K562 (cell line): Measurements from ENCODE around the gene FBN1. TPM values are rescaled to one million over a fixed set of nuclear protein-coding genes. Genes with fewer than 3 reads are reported as not detected.

Source experiments
- BCOR ChIP-seq: fragments of 450-650 bp; IDR thresholded peaks from 2 replicates; pipeline ENCODE4 v1.6.1; 2016
- GTF2F1 ChIP-seq: IDR thresholded peaks from 2 replicates; pipeline ENCODE4 v1.6.1; 2011; ENCODE audit warnings: low read depth, low read length, improper control_type of control experiment
- IRF2 ChIP-seq: sonication (generic); formaldehyde crosslinking; IDR thresholded peaks from 2 replicates; pipeline ENCODE4 v1.8.1; 2022; ENCODE audit warnings: mild to moderate bottlenecking, missing genetic modification reagents
- MCM7 ChIP-seq, 2 experiments: fragments of 450-650 bp; IDR thresholded peaks; 2 replicates each; pipeline ENCODE4 v1.6.1; 2016 to 2018
- NCOA4 ChIP-seq: fragments of 450-650 bp; IDR thresholded peaks from 2 replicates; pipeline ENCODE4 v1.6.1; 2018; ENCODE audit warnings: mild to moderate bottlenecking; ENCODE audit not compliant: partially characterized antibody
- NEUROD1 ChIP-seq: fragments of 150-350 bp; IDR thresholded peaks from 2 replicates; pipeline ENCODE4 v1.6.1; 2014; ENCODE audit warnings: borderline replicate concordance, low read length, low read depth; ENCODE audit not compliant: partially characterized antibody
- PHF8 ChIP-seq: fragments of 200-600 bp; sonication (generic); IDR thresholded peaks from 2 replicates; pipeline ENCODE4 v1.6.1; 2012; ENCODE audit warnings: mixed run types, mild to moderate bottlenecking, inconsistent platforms, low read length, moderate library complexity, borderline replicate concordance
- RAD51 ChIP-seq: fragments of 450-650 bp; IDR thresholded peaks from 2 replicates; pipeline ENCODE4 v1.7.1; 2016; ENCODE audit warnings: low read depth, mild to moderate bottlenecking, borderline replicate concordance
- RBM17 ChIP-seq: fragments of 200-400 bp; formaldehyde crosslinking; IDR thresholded peaks from 2 replicates; pipeline ENCODE4 v1.6.1; 2017; ENCODE audit warnings: low read depth, mild to moderate bottlenecking, low read length, borderline replicate concordance
- RNF2 ChIP-seq: sonication (generic); IDR thresholded peaks from 2 replicates; pipeline ENCODE4 v1.6.1; 2016
- XRCC3 ChIP-seq: fragments of 450-650 bp; IDR thresholded peaks from 2 replicates; pipeline ENCODE4 v1.6.1; 2017; ENCODE audit warnings: mild to moderate bottlenecking, moderate library complexity
- ZKSCAN3 ChIP-seq: fragments of 250-450 bp; sonication (Bioruptor Pico); IDR thresholded peaks from 2 replicates; pipeline ENCODE4 v1.4.0; 2020
- ZNF12 ChIP-seq: sonication (generic); formaldehyde crosslinking; IDR thresholded peaks from 2 replicates; pipeline ENCODE4 v1.4.0; 2020; ENCODE audit warnings: mild to moderate bottlenecking, missing genetic modification reagents
- ZNF436 ChIP-seq: fragments of 250-450, 450-650 bp; sonication (Bioruptor Pico); formaldehyde crosslinking; IDR thresholded peaks from 2 replicates; pipeline ENCODE4 v1.7.0; 2020; ENCODE audit warnings: mild to moderate bottlenecking
- ZNF707 ChIP-seq: fragments of 250-450 bp; sonication (Bioruptor Pico); conservative IDR thresholded peaks from 2 replicates; pipeline ENCODE4 v1.8.0; 2022; ENCODE audit warnings: inconsistent platforms, mild to moderate bottlenecking, moderate library complexity
- ZSCAN32 ChIP-seq: fragments of 450-650 bp; formaldehyde crosslinking; IDR thresholded peaks from 2 replicates; pipeline ENCODE4 v1.4.0; 2020; ENCODE audit warnings: mild to moderate bottlenecking, moderate library complexity
- polyA plus RNA-seq, 8 experiments: library from polyadenylated mRNA; depleted of rRNA in 4 of 8; stranded (reverse) in 5 of 8; unstranded in 3 of 8; fragments of >200 nt; fragmentation: Nextera tagmentation in 2 of 8; fragmentation: Illumina TruSeq in 1 of 8; extraction: Ambion mirVana in 2 of 8; extraction: Trizol in 1 of 8; gene quantifications; 2 replicates each; pipeline versions ENCODE4 v1.2.1 to v1.2.3, GENCODE V29; 2011 to 2014; ENCODE audit warnings: inconsistent platforms in 1 of 8, missing spikeins in 1 of 8
- total RNA-seq, 7 experiments: library from RNA; depleted of rRNA in 6 of 7; stranded (reverse); fragments of >200 nt in 6 of 7; fragmentation: Illumina TruSeq in 2 of 7; extraction: Trizol in 2 of 7; gene quantifications; 2 replicates each; pipeline versions ENCODE4 v1.2.1 to v1.2.3, GENCODE V29; 2011 to 2021; ENCODE audit warnings: low replicate concordance in 1 of 7
- TF ChIP-seq, protein P1 (sequence below), 2 experiments: IDR thresholded peaks; 2 replicates each; pipeline ENCODE4 v1.6.1; 2012; ENCODE audit warnings: improper control_type of control experiment in 2 of 2, low read depth in 2 of 2, low read length in 2 of 2, borderline replicate concordance in 1 of 2
- TF ChIP-seq, protein P2 (sequence below): fragments of 450-650 bp; IDR thresholded peaks from 2 replicates; pipeline ENCODE4 v1.7.1; 2018; ENCODE audit warnings: mild to moderate bottlenecking, low read depth; ENCODE audit not compliant: partially characterized antibody
- TF ChIP-seq, protein P3 (sequence below): sonication (generic); formaldehyde crosslinking; IDR thresholded peaks from 2 replicates; pipeline ENCODE4 v1.8.0; 2022; ENCODE audit warnings: missing genetic modification reagents, mild to moderate bottlenecking, moderate library complexity, borderline replicate concordance
- TF ChIP-seq, protein P4 (sequence below): fragments of 450-650 bp; conservative IDR thresholded peaks from 2 replicates; pipeline ENCODE4 v1.6.1; 2016; ENCODE audit warnings: missing genetic modification characterization, low read depth, mild to moderate bottlenecking, missing compliant biosample characterization, moderate library complexity

FBN1 gene
- total and polyA plus RNA-seq, 9 of the 15 experiments (the other 6 are each of a cell fraction or from before 2014, with no cell fraction given): 0.15 to 1.2 (median 0.60) TPM

DNA sequence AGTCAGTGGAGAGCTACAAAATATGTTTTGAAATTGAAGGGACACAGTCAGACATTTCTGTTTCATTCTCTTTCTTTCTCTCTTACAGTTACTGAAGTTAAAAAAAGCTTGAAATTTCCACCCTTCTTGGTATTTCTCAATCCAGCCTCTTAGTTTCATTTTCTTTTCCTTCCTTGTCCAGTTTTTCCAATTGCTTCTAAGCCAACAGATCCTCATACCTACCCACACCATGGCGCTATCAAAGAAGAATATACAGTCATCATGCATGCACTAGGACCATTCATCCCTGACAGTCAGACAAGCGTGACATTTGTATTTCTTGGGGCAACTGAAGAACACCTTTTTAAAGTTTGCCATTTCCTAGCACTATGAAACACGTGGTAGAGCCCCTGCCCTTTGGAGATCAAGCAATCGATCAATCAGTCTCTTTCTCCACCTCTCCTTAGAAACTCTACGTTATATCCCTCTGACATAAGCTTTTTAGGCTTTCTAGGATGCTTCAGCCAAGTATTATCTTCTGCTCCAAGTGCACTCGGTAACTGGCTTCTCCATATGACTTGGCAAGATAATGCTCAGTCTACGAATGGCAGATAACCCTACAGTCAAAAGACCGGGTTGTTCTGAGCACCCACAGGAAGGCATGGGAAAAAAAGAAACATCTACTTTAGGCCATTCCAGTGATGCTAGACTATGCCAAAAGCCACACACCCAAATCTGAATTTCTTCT lies 65.4 kb downstream of the FBN1 start (continued):
- TF ChIP-seq, protein P1, sequence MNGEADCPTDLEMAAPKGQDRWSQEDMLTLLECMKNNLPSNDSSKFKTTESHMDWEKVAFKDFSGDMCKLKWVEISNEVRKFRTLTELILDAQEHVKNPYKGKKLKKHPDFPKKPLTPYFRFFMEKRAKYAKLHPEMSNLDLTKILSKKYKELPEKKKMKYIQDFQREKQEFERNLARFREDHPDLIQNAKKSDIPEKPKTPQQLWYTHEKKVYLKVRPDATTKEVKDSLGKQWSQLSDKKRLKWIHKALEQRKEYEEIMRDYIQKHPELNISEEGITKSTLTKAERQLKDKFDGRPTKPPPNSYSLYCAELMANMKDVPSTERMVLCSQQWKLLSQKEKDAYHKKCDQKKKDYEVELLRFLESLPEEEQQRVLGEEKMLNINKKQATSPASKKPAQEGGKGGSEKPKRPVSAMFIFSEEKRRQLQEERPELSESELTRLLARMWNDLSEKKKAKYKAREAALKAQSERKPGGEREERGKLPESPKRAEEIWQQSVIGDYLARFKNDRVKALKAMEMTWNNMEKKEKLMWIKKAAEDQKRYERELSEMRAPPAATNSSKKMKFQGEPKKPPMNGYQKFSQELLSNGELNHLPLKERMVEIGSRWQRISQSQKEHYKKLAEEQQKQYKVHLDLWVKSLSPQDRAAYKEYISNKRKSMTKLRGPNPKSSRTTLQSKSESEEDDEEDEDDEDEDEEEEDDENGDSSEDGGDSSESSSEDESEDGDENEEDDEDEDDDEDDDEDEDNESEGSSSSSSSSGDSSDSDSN (IDR thresholded peaks at IDR 0.05; ENCODE audit: borderline replicate concordance in 1 of 2, low read depth in 2 of 2, low read length in 2 of 2): no peak
- TF ChIP-seq, protein P2, sequence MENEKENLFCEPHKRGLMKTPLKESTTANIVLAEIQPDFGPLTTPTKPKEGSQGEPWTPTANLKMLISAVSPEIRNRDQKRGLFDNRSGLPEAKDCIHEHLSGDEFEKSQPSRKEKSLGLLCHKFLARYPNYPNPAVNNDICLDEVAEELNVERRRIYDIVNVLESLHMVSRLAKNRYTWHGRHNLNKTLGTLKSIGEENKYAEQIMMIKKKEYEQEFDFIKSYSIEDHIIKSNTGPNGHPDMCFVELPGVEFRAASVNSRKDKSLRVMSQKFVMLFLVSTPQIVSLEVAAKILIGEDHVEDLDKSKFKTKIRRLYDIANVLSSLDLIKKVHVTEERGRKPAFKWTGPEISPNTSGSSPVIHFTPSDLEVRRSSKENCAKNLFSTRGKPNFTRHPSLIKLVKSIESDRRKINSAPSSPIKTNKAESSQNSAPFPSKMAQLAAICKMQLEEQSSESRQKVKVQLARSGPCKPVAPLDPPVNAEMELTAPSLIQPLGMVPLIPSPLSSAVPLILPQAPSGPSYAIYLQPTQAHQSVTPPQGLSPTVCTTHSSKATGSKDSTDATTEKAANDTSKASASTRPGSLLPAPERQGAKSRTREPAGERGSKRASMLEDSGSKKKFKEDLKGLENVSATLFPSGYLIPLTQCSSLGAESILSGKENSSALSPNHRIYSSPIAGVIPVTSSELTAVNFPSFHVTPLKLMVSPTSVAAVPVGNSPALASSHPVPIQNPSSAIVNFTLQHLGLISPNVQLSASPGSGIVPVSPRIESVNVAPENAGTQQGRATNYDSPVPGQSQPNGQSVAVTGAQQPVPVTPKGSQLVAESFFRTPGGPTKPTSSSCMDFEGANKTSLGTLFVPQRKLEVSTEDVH: no peak
- TF ChIP-seq ZNF707 (CRISPR knock-in tag): no peak
- no peak for TF ChIP-seq PHF8
- TF ChIP-seq ZKSCAN3 (CRISPR knock-in tag): no peak
- TF ChIP-seq NEUROD1: peak; percentile 62
- TF ChIP-seq XRCC3: no peak
- TF ChIP-seq ZNF12 (CRISPR knock-in tag): no peak
- TF ChIP-seq RAD51: no peak; the same call in 1 of the 2 replicates
- TF ChIP-seq, protein P3, sequence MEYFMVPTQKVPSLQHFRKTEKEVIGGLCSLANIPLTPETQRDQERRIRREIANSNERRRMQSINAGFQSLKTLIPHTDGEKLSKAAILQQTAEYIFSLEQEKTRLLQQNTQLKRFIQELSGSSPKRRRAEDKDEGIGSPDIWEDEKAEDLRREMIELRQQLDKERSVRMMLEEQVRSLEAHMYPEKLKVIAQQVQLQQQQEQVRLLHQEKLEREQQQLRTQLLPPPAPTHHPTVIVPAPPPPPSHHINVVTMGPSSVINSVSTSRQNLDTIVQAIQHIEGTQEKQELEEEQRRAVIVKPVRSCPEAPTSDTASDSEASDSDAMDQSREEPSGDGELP (CRISPR knock-in tag): no peak
- no peak for TF ChIP-seq ZSCAN32 (CRISPR knock-in tag)
- TF ChIP-seq IRF2 (CRISPR knock-in tag): no peak
- 0 out of 2 replicates have a peak, but pooled peaks have one; percentile 37 for TF ChIP-seq BCOR
- no peak for TF ChIP-seq ZNF436 (CRISPR knock-in tag)
- TF ChIP-seq RNF2: no peak
- TF ChIP-seq, protein P4, sequence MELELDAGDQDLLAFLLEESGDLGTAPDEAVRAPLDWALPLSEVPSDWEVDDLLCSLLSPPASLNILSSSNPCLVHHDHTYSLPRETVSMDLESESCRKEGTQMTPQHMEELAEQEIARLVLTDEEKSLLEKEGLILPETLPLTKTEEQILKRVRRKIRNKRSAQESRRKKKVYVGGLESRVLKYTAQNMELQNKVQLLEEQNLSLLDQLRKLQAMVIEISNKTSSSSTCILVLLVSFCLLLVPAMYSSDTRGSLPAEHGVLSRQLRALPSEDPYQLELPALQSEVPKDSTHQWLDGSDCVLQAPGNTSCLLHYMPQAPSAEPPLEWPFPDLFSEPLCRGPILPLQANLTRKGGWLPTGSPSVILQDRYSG (tag): 0 out of 2 replicates have a peak, but pooled peaks have one; percentile 29
- no peak for TF ChIP-seq MCM7 (IDR thresholded peaks at IDR 0.05)
- TF ChIP-seq RBM17: no peak
- no peak for TF ChIP-seq NCOA4
- TF ChIP-seq GTF2F1: no peak
